AG09319 (cell line): Measurements from ENCODE around the gene WRAP73.

Experiments used
- DNase-seq: peaks from one replicate; pipeline ENCODE4 v3.0.0-alpha.2; 2010; ENCODE audit warnings: low read depth; ENCODE audit errors: extremely low read depth
- CTCF ChIP-seq: IDR thresholded peaks from 2 replicates; pipeline ENCODE4 v1.5.1; 2011; ENCODE audit warnings: low read depth, mild to moderate bottlenecking, inconsistent platforms, low read length, moderate library complexity

Gene WRAP73

DNA sequence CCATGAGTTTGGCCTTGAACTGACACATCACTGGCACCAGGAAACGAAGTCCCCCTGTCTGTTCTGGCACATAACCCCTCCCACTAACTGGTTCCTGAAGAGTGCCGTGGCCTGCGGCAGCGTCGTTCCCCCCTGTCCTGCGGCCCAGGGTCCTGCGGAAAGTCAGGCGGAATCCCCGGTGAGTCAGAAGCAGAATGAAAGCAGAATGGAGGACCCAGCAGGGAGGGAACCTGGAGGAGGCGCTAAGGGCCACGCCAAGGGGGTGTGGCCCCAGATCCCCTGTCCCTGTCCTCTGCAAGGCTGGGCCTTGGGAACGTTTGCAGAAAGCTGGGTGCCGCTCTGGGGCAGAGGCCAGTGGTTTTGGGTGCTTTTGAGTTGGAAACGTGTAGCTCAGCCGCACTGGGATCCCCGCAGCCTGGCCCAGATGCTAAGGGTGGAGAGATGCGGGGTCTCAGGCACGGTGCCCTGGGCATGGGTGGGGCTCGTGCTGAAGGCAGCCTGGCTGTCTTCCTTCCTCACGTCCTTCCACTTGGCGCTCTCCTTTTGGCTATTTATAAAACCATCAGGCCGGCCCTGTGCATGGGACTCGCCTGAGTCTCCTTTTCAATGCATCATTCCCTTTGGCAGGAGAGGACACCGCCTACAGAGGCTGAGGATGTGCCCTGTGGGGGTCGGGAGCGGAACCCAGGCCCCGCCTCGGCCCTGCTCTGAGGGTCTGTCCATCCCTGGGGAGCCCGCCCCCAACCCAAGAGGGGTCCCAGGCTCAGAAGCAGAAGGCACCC is 38.6 kb upstream of the WRAP73 start:
- TF ChIP-seq CTCF, result no peak

GRCh38 chr1:3687504-3687903 is 37.6 kb upstream of the WRAP73 start:
- TF ChIP-seq CTCF, result no peak
- no peak for DNase-seq

More for the DNA sequence above, 38.6 kb upstream of the WRAP73 start:
- DNase-seq, result no peak

DNA sequence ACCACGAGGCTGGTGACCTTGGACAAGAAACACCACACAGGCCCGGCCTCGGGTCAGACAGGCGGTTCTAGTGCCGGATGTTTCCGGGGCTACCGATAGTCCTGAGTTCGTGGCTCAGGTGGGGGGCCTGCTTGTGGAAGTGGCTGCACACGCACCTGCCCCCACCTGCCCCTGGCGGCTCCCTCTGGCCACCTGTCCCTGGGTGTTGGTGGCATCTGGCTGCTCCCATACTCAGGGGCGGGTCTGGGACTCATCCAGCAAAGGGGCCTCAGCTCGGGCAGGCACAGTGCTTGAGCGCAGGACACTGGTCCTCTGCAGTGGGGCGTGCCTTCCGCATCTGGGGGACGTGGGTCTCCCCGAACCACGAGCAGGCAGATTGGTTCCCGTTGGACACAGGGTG is 36.0 kb upstream of the WRAP73 start:
- TF ChIP-seq CTCF, result no peak

GRCh38 chr1:3685222-3685621 is 35.3 kb upstream of the WRAP73 start:
- TF ChIP-seq CTCF, result no peak
- no peak for DNase-seq

More for the DNA sequence above, 36.0 kb upstream of the WRAP73 start:
- no peak for DNase-seq

DNA sequence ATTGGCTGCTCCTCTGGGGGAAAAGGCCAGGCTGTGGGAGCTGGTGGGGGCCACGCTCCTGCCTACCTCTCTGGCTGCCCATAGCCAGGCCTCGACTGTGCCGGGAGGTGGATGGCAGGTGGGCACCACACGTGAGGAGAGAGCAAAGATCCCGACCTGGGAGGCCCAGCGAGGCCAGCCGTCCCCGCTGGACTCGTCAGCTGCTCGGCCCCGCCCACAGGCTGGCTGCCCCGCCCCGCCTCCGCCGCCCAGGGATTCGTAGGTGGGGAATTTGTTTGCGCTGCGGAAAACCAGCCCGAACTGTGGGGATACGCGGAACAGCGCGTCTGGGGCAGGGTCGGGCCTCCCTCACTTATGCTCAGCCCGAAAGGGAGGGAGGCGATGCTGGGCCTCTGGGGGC is 34.1 kb upstream of the WRAP73 start:
- DNase-seq, result no peak

DNA sequence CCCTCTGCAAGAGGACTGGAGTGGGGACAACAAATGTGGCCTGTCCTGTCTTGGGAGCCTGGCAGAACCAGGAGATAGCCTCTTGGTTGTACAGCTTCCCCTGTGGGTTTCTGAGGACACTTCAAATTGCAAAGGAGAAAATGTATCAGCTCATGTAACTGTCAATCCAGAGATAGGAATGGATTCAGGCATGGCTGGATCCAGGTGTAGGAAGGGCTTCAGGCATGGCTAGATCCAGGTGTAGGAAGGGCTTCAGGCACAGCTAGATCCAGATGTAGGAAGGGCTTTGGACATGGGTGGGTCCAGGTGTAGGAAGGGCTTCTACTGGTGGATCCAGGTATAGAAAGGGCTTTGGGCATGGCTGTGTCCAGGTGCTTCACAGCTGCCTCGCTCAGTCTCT is 33.3 kb upstream of the WRAP73 start:
- no peak for TF ChIP-seq CTCF
- DNase-seq, result no peak

More for the DNA sequence above, 34.1 kb upstream of the WRAP73 start:
- no peak for TF ChIP-seq CTCF

GRCh38 chr1:3681898-3682806 is 32.2 kb upstream of the WRAP73 start:
- TF ChIP-seq CTCF, result no peak
- no peak for DNase-seq
